Kidney (tissue), 14 donors: Measurements from ENCODE around the gene UCK1. TPM values are rescaled to one million over a fixed set of nuclear protein-coding genes. Genes with fewer than 3 reads are reported as not detected.
A peak's percentile ranks its signal among the peaks of the same experiment; 100 is the strongest.

Experiments used
- DNase-seq, 5 donors: peaks; one replicate each; pipeline ENCODE4 v3.0.0-alpha.2; 2013 to 2020
- FAIRE-seq: peaks from 2 replicates; lab custom pipeline; 2012; peaks lifted over from hg19 to GRCh38; lab: Jason Lieb, UNC
- H3K27ac ChIP-seq, 2 donors: one replicate each; pipeline ENCODE4 v1.7.0; 2013; ENCODE audit warnings: low read depth in 2 of 2, low read length in 2 of 2, inconsistent platforms in 1 of 2
- H3K27me3 ChIP-seq: one replicate; pipeline ENCODE4 v1.7.1; 2013; ENCODE audit warnings: low read length, inconsistent platforms; ENCODE audit not compliant: control insufficient read depth, insufficient read depth
- H3K36me3 ChIP-seq, 3 donors: one replicate each; pipeline versions ENCODE4 v1.7.0 to v1.7.1; 2013; ENCODE audit warnings: low read length in 3 of 3, control low read depth in 1 of 3, inconsistent platforms in 1 of 3; ENCODE audit not compliant: insufficient read depth in 3 of 3, control insufficient read depth in 2 of 3
- H3K4me1 ChIP-seq, 3 donors: one replicate each; pipeline versions ENCODE4 v1.7.0 to v1.7.1; 2013; ENCODE audit warnings: low read length in 3 of 3, inconsistent platforms in 1 of 3, low read depth in 1 of 3; ENCODE audit not compliant: control insufficient read depth in 2 of 3, insufficient read depth in 2 of 3
- H3K4me3 ChIP-seq, 3 donors: one replicate each; pipeline versions ENCODE4 v1.7.0 to v1.8.1; 2013; ENCODE audit warnings: low read length in 3 of 3, control low read depth in 1 of 3, inconsistent platforms in 1 of 3
- H3K9ac ChIP-seq, 3 donors: one replicate each; pipeline versions ENCODE4 v1.7.0 to v1.7.1; 2013; ENCODE audit warnings: low read length in 3 of 3, control low read depth in 1 of 3, inconsistent platforms in 1 of 3
- H3K9me3 ChIP-seq, 3 donors: one replicate each; pipeline versions ENCODE4 v1.7.0 to v1.7.1; 2013; ENCODE audit warnings: low read length in 3 of 3, control low read depth in 1 of 3, inconsistent platforms in 1 of 3; ENCODE audit not compliant: control insufficient read depth in 2 of 3, insufficient read depth in 1 of 3
- intact Hi-C: fragments of 100-400 bp; cut with DNase I; formaldehyde crosslinking; loops from one replicate; pipeline ENCODE4 v1.11.1; 2022
- polyA plus RNA-seq: library from polyadenylated mRNA; stranded (reverse); fragments of 350-450 nt; fragmentation: Illumina TruSeq; extraction: RNeasy Lipid Tissue Mini Kit (QIAGEN cat#74804); gene quantifications from one replicate; pipeline ENCODE4 v1.2.3, GENCODE V29; 2014; ENCODE audit warnings: low read depth, low replicate concordance; ENCODE audit not compliant: insufficient read depth
- total RNA-seq: library from RNA; stranded (reverse); fragmentation: NEBNext Ultra II Directional; extraction: Animal tissue kit (Norgen Biotek cat#: 25700); gene quantifications from one replicate; pipeline ENCODE4 v1.2.1, GENCODE V29; 2021
- TF ChIP-seq, protein P1 (sequence below): IDR thresholded peaks from 3 replicates; pipeline ENCODE4 v1.5.1; 2012; ENCODE audit warnings: mild to moderate bottlenecking, moderate library complexity, borderline replicate concordance; ENCODE audit not compliant: insufficient read depth; ENCODE audit errors: extremely low read depth
- donor health status: control.
- donor health status: control.
- donor health status: control.
- donor health status: control.
- donor health status: control.
- donor health status: DM: yes; HTN: yes; CAD: no.
- donor health status: Normal renal cell carcinoma (clear cell type).

UCK1 gene
- total and polyA plus RNA-seq, 2 donors from 2014 or later = 31.3 to 34.6 TPM

DNA sequence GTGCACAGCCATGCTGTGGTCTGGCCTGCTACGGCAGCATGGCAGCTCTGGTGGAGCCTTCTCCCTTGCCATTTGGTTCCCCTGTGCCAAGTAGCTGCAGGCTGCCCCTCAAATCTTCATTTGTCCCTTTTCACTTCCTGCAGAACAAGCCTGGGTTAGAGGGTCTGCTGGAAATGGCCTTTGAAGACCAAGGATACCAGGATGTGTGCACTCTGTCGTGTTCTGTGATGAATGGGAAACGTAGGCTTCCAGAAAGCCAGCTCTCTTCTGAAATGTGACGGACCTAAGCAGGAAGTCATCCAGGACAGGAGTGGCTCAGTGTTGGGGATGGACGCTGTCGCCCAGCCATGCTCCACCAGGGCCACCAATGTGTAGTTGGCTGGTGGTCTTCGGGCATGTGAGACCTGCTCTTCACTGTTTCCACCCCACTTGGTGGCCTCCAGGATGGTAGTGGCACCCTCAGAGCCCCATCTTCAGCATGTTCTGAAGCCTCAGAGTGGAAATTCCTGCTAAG lies 31.8 kb downstream of the UCK1 start:
- Histone ChIP-seq H3K9me3 (no peaks in the 10 kb centered on the region), H3K36me3 (peaks cover 2 to 39% (median 26%) of the 10 kb centered on the region in 3 donors), H3K4me1 (peaks cover 0 to 19% (median 12%) of the 10 kb centered on the region in 3 donors), H3K27ac (no peak overlapping the region), H3K9ac (no peak overlapping the region), H3K4me3 (no peak overlapping the region), H3K27me3 (no peaks in the 10 kb centered on the region)
- intact Hi-C loops = no loop called here
- DNase-seq = no peak
- TF ChIP-seq, protein P1, sequence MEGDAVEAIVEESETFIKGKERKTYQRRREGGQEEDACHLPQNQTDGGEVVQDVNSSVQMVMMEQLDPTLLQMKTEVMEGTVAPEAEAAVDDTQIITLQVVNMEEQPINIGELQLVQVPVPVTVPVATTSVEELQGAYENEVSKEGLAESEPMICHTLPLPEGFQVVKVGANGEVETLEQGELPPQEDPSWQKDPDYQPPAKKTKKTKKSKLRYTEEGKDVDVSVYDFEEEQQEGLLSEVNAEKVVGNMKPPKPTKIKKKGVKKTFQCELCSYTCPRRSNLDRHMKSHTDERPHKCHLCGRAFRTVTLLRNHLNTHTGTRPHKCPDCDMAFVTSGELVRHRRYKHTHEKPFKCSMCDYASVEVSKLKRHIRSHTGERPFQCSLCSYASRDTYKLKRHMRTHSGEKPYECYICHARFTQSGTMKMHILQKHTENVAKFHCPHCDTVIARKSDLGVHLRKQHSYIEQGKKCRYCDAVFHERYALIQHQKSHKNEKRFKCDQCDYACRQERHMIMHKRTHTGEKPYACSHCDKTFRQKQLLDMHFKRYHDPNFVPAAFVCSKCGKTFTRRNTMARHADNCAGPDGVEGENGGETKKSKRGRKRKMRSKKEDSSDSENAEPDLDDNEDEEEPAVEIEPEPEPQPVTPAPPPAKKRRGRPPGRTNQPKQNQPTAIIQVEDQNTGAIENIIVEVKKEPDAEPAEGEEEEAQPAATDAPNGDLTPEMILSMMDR = no peak
- FAIRE-seq = no peak

DNA sequence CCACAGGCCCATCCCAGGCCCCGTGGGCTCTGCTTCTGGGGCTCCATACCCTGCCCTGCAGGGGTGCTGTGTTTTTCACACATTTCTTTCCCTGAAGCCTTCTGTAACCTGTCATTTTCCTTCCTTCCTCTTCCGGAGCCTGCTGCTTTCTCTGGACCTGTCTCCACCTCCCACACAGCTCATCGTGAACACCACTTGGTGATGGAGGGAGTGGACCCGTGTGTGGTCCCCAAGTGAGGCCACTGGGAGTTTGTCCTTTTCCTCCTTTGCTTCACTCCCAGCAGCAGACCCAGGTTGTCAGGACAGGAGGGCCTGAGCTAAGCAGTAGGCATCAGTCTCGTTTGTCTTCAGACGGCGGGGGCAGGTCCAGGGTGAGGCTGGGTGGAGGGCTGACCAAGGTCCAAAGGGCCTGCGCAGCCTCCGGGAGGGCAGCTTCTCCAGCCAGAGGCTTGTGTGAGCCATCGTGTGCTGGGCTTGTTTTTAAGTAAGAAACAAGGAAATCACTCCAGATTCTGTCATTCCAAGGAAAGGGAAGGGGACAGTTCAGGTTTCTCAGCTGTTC lies 34.1 kb downstream of the UCK1 start:
- Histone ChIP-seq H3K27ac (no peak overlapping the region), H3K36me3 (peaks cover 4 to 59% (median 46%) of the 10 kb centered on the region in 3 donors), H3K9me3 (no peaks in the 10 kb centered on the region), H3K4me1 (peaks cover 0 to 7% (median 6%) of the 10 kb centered on the region in 3 donors), H3K9ac (no peak overlapping the region), H3K27me3 (no peaks in the 10 kb centered on the region), H3K4me3 (no peak overlapping the region)
- intact Hi-C loops = no loop called here
- TF ChIP-seq, protein P1 = no peak
- DNase-seq = no peak
- FAIRE-seq = no peak

DNA sequence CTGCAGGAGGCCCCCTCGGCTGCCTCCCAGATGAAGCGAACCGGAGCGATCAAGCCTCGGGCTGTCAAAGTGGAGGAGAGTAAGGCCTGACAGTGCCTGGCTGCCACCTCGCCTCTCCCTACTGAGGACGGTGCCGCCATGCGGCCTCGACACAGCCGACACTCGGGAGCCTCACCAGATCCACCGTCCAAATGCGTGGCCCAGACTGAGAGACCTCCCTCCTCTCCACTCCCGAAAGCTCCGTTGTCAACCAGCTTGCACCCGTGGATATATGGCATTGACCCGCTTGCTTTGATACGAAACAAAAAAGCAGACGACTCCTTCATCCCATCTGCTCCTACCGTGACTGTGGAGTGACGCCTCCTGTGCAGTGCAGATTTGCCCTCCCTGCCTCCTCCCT lies 35.3 kb downstream of the UCK1 start:
- H3K9me3 ChIP-seq = no peaks in the 10 kb centered on the region
- H3K36me3 ChIP-seq = peaks cover 6 to 70% (median 57%) of the 10 kb centered on the region in 3 donors
- intact Hi-C loops = no loop called here
- H3K27me3 ChIP-seq = no peaks in the 10 kb centered on the region
- FAIRE-seq = no peak
- H3K4me1 ChIP-seq = peaks cover 0 to 6% (median 6%) of the 10 kb centered on the region in 3 donors
- no peak overlapping the region for H3K27ac ChIP-seq
- TF ChIP-seq, protein P1 = no peak
- no peak overlapping the region for H3K4me3 ChIP-seq
- DNase-seq = peak in 1 of 5 donors; percentile 31
- no peak overlapping the region for H3K9ac ChIP-seq
